WTC11 (cell line): ENCODE data around the gene C17orf100. TPM values are rescaled to one million over a fixed set of nuclear protein-coding genes. Genes with fewer than 3 reads are reported as not detected.
"Not testable (repeated sequence)": the region's sequence is repeated elsewhere in the genome, so short reads cannot be mapped to it uniquely, and the experiment has no call there.

Experiments
- ATAC-seq: fragments of 200-7000 bp; cut with Tn5 transposase; 2 replicates; pipeline ENCODE4 v1.10.0; 2021; ENCODE audit warnings: mild to moderate bottlenecking, moderate library complexity
- CTCF ChIA-PET: fragments of 300-600 bp; sonication (Branson Sonifier 250); formaldehyde crosslinking; loops from one replicate; lab custom pipeline; 2021; ENCODE audit warnings: antibody characterized with exemption; lab: Charles Lee
- POLR2A ChIA-PET: fragments of 350-600 bp; sonication (Branson Sonifier 250); formaldehyde crosslinking; loops from one replicate; lab custom pipeline; 2021; ENCODE audit warnings: antibody characterized with exemption; lab: Charles Lee
- DNase-seq: peaks from one replicate; pipeline ENCODE4 v3.0.0; 2021; ENCODE audit warnings: low spot score
- H3K27ac Mint-ChIP-seq: 2 replicates; pipeline ENCODE4 v1.8.0; 2021; ENCODE audit warnings: mixed read lengths
- H3K27me3 Mint-ChIP-seq: 2 replicates; pipeline ENCODE4 v1.8.0; 2021; ENCODE audit warnings: low read depth, mild to moderate bottlenecking, moderate library complexity, mixed read lengths
- H3K36me3 Mint-ChIP-seq: 2 replicates; pipeline ENCODE4 v1.8.0; 2021; ENCODE audit warnings: mixed read lengths
- H3K4me1 Mint-ChIP-seq: 2 replicates; pipeline ENCODE4 v1.8.0; 2022; ENCODE audit warnings: mixed read lengths
- H3K4me3 Mint-ChIP-seq: 2 replicates; pipeline ENCODE4 v1.8.0; 2021; ENCODE audit warnings: mild to moderate bottlenecking, moderate library complexity, mixed read lengths
- H3K9me3 Mint-ChIP-seq: 2 replicates; pipeline ENCODE4 v1.8.0; 2021; ENCODE audit warnings: mixed read lengths
- AR ChIP-seq: fragments of 250-450 bp; sonication (Bioruptor Pico); IDR thresholded peaks from 2 replicates; pipeline ENCODE4 v1.9.0; 2021; ENCODE audit warnings: mild to moderate bottlenecking
- ATF6 ChIP-seq: sonication (generic); formaldehyde crosslinking; IDR thresholded peaks from 2 replicates; pipeline ENCODE4 v1.8.1; 2023; ENCODE audit warnings: mild to moderate bottlenecking, missing genetic modification reagents
- CDX4 ChIP-seq: fragments of 250-450 bp; sonication (Bioruptor Pico); IDR thresholded peaks from 2 replicates; pipeline ENCODE4 v1.9.0; 2021; ENCODE audit warnings: moderate library complexity, mild to moderate bottlenecking, inconsistent platforms, borderline replicate concordance
- CREM ChIP-seq: sonication (generic); formaldehyde crosslinking; IDR thresholded peaks from 2 replicates; pipeline ENCODE4 v1.8.1; 2022; ENCODE audit warnings: mild to moderate bottlenecking, missing genetic modification reagents, moderate library complexity
- JUN ChIP-seq: sonication (generic); formaldehyde crosslinking; IDR thresholded peaks from 2 replicates; pipeline ENCODE4 v1.8.0; 2023; ENCODE audit warnings: mild to moderate bottlenecking, missing genetic modification reagents
- KAT7 ChIP-seq: sonication (generic); formaldehyde crosslinking; IDR thresholded peaks from 2 replicates; pipeline ENCODE4 v1.8.1; 2023; ENCODE audit warnings: missing genetic modification reagents, mild to moderate bottlenecking, borderline replicate concordance
- MAX ChIP-seq: sonication (generic); formaldehyde crosslinking; IDR thresholded peaks from 2 replicates; pipeline ENCODE4 v1.8.0; 2022; ENCODE audit warnings: mild to moderate bottlenecking, missing genetic modification reagents
- NR2C2 ChIP-seq: sonication (generic); formaldehyde crosslinking; IDR thresholded peaks from 2 replicates; pipeline ENCODE4 v1.8.0; 2022; ENCODE audit warnings: mild to moderate bottlenecking, missing genetic modification reagents
- PRRX2 ChIP-seq: fragments of 250-450 bp; sonication (Bioruptor Pico); IDR thresholded peaks from 2 replicates; pipeline ENCODE4 v1.8.0; 2021; ENCODE audit warnings: mild to moderate bottlenecking
- USF1 ChIP-seq: sonication (generic); formaldehyde crosslinking; IDR thresholded peaks from 2 replicates; pipeline ENCODE4 v1.8.0; 2022; ENCODE audit warnings: mild to moderate bottlenecking, missing genetic modification reagents
- ZNF532 ChIP-seq: fragments of 250-450 bp; sonication (Bioruptor Pico); IDR thresholded peaks from 2 replicates; pipeline ENCODE4 v1.9.0; 2021; ENCODE audit warnings: mild to moderate bottlenecking, borderline replicate concordance
- total RNA-seq: library from RNA; stranded (reverse); gene quantifications from 3 replicates; pipeline ENCODE4 v1.2.3, GENCODE V29; 2021

Gene C17orf100
- total RNA-seq, 1 experiment from 2014 or later: 2.7 TPM

GRCh38 chr17:6656797-6657632, 5.5 kb downstream of the C17orf100 start:
- DNase-seq (peak; percentile 69), ATAC-seq (peak; percentile 58)
- not testable (repeated sequence) for H3K36me3 Mint-ChIP-seq, H3K9me3 Mint-ChIP-seq, H3K27ac Mint-ChIP-seq
- ChIA-PET CTCF (interaction anchor here (0.8 to 1.5 kb wide), 6 partner anchors 9 to 254 kb away, joined by 3 to 9 read pairs (median 5); partner anchors contain the start of gene SLC13A5), POLR2A (interaction anchor here (0.7 kb wide), 1 partner anchor 63 kb away, joined by 3 read pairs; no protein-coding TSS in a partner anchor)
- Mint-ChIP-seq H3K27me3 (peaks cover 65% of the 10 kb centered on the region), H3K4me3 (peak overlapping the region; percentile 85), H3K4me1 (peaks cover 38% of the 10 kb centered on the region)
- TF ChIP-seq CREM (CRISPR knock-in tag): peak; percentile 57; the same call in 1 of the 2 replicates
- TF ChIP-seq MAX (CRISPR knock-in tag): peak; percentile 26; the same call in 1 of the 2 replicates
- 0 out of 2 replicates have a peak, but pooled peaks have one; percentile 17 for TF ChIP-seq USF1 (CRISPR knock-in tag)

- ChIA-PET POLR2A (interaction anchor here (0.6 kb wide), 1 partner anchor 269 kb away, joined by 3 read pairs; no protein-coding TSS in a partner anchor), CTCF (interaction anchor here (0.8 to 1.5 kb wide), 6 partner anchors 8 to 253 kb away, joined by 3 to 9 read pairs (median 5); partner anchors contain the start of gene SLC13A5)
- no peak for TF ChIP-seq CDX4
- peak; percentile 26; the same call in 1 of the 2 replicates for TF ChIP-seq MAX (CRISPR knock-in tag)
- no peak for DNase-seq
- no peak for ATAC-seq
- Mint-ChIP-seq H3K36me3 (no peaks in the 10 kb centered on the region), H3K27ac (no peak overlapping the region), H3K4me1 (peaks cover 32% of the 10 kb centered on the region), H3K27me3 (peaks cover 65% of the 10 kb centered on the region), H3K4me3 (peak overlapping the region; percentile 73), H3K9me3 (no peaks in the 10 kb centered on the region)
Measured at GRCh38 chr17:6657633-6658287, 6.2 kb downstream of the C17orf100 start.

- POLR2A ChIA-PET, DNase-seq, CTCF ChIA-PET, H3K27ac Mint-ChIP-seq, ATAC-seq, H3K9me3 Mint-ChIP-seq, H3K36me3 Mint-ChIP-seq: not testable (repeated sequence)
- peaks cover 25% of the 10 kb centered on the region for H3K4me1 Mint-ChIP-seq
- peaks cover 60% of the 10 kb centered on the region for H3K27me3 Mint-ChIP-seq
- peak overlapping the region; percentile 27; the same call in 1 of the 2 replicates for H3K4me3 Mint-ChIP-seq
Measured at GRCh38 chr17:6658411-6658810, 6.8 kb downstream of the C17orf100 start.

GRCh38 chr17:6660101-6660500, 8.5 kb downstream of the C17orf100 start:
- H3K9me3 Mint-ChIP-seq: no peaks in the 10 kb centered on the region
- H3K4me3 Mint-ChIP-seq: no peak overlapping the region
- H3K36me3 Mint-ChIP-seq: no peaks in the 10 kb centered on the region
- H3K27me3 Mint-ChIP-seq: peaks cover 55% of the 10 kb centered on the region
- no peak for ATAC-seq
- H3K4me1 Mint-ChIP-seq: peaks cover 14% of the 10 kb centered on the region
- H3K27ac Mint-ChIP-seq: no peak overlapping the region
- CTCF ChIA-PET: interaction anchor here (1.6 kb wide), 1 partner anchor 234 kb away, joined by 8 read pairs; no protein-coding TSS in a partner anchor
- POLR2A ChIA-PET: no interaction called here
- DNase-seq: no peak
- TF ChIP-seq CREM (CRISPR knock-in tag): no peak
- TF ChIP-seq AR (CRISPR knock-in tag): no peak
- TF ChIP-seq KAT7: no peak
- TF ChIP-seq NR2C2: no peak
- TF ChIP-seq ZNF532: no peak
- no peak for TF ChIP-seq ATF6
- TF ChIP-seq JUN: no peak
- TF ChIP-seq PRRX2 (CRISPR knock-in tag): no peak
